K562 treated with DMSO at 1 percent for 24 hours (cell line): ENCODE data around the gene AGMO. TPM values are rescaled to one million over a fixed set of nuclear protein-coding genes. Genes with fewer than 3 reads are reported as not detected.

Source experiments
- total RNA-seq: library from RNA; unstranded; fragments of 300-600 nt; gene quantifications from 2 replicates; pipeline ENCODE4 v1.2.3, GENCODE V29; 2022; ENCODE audit warnings: low read depth; ENCODE audit not compliant: insufficient read depth

Gene AGMO
- 1.3 TPM in 1 of 2 replicates, not detected in the other for total RNA-seq

DNA sequence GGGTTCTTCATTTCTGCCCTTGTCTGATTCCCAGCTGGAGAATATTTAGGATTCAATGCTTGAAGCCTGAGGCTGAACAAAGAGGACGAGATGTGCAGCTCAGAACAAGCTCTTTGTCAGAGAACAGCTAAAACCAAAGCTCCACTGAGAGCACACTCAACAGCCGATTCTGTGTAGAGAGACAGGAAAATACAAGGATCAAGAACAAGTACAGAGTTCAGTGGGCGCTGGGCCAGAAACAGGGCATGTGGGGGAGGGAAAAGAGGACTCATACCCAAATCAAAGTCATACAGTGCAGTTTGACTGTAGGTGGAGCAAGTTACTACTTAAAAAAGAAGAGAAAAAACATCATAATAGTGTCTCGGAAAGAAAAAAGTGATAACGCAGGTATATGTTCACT lies at the start of gene AGMO:
Gene AGMO (minus strand): TSS at position 181 of the 400 bp plus-strand sequence.

Other genes with a start within 250 kb of the AGMO start
- gene MEOX2, start 124.7 kb upstream of the AGMO start, total RNA-seq: not detected in 2 replicates